HL-60 (cell line): Measurements from ENCODE around the gene NDUFS2.

Source experiments
- CTCF ChIP-seq: IDR thresholded peaks from one replicate; pipeline ENCODE4 v1.5.1; 2011; ENCODE audit warnings: low read length, control low read depth, inconsistent platforms; ENCODE audit not compliant: insufficient read depth
- GABPA ChIP-seq: IDR thresholded peaks from 2 replicates; pipeline ENCODE4 v1.6.1; 2012; ENCODE audit warnings: low read depth
- POLR2AphosphoS5 ChIP-seq: IDR thresholded peaks from 2 replicates; pipeline ENCODE4 v1.6.1; 2012; ENCODE audit warnings: low read depth
- SPI1 ChIP-seq: IDR thresholded peaks from 2 replicates; pipeline ENCODE4 v1.6.1; 2012; ENCODE audit warnings: low read depth, mild to moderate bottlenecking, borderline replicate concordance

- TF ChIP-seq GABPA (no peak), CTCF (no peak), POLR2AphosphoS5 (no peak), SPI1 (no peak)
Measured at GRCh38 chr1:161223805-161224694, 21.9 kb downstream of the NDUFS2 start.
